Suprapubic skin (tissue), 4 donors: Measurements from ENCODE around the gene SIVA1. TPM values are rescaled to one million over a fixed set of nuclear protein-coding genes. Genes with fewer than 3 reads are reported as not detected.

Source experiments
- DNase-seq, 2 donors: peaks; one replicate each; pipeline ENCODE4 v3.0.0-alpha.2; 2019; ENCODE audit warnings: low spot score in 2 of 2
- H3K27ac ChIP-seq: fragments of 200-600 bp; sonication (generic); one replicate; pipeline ENCODE4 v1.5.1; 2019
- H3K27me3 ChIP-seq: fragments of 200-600 bp; sonication (generic); one replicate; pipeline ENCODE4 v1.5.1; 2019
- H3K36me3 ChIP-seq: fragments of 200-600 bp; sonication (generic); one replicate; pipeline ENCODE4 v1.5.1; 2019
- H3K4me1 ChIP-seq: fragments of 200-600 bp; sonication (generic); one replicate; pipeline ENCODE4 v1.5.1; 2019
- H3K4me3 ChIP-seq: fragments of 200-600 bp; sonication (generic); one replicate; pipeline ENCODE4 v1.5.1; 2019; ENCODE audit warnings: mild to moderate bottlenecking
- H3K9me3 ChIP-seq: fragments of 200-600 bp; sonication (generic); one replicate; pipeline ENCODE4 v1.5.1; 2019
- EP300 ChIP-seq: sonication (generic); formaldehyde crosslinking; IDR thresholded peaks from one replicate; pipeline ENCODE4 v1.6.1; 2017; ENCODE audit warnings: antibody characterized with exemption
- POLR2A ChIP-seq, 2 donors: fragments of 450-650 bp; IDR thresholded peaks; one replicate each; pipeline ENCODE4 v1.6.1; 2017; ENCODE audit warnings: antibody characterized with exemption in 2 of 2, mild to moderate bottlenecking in 2 of 2, moderate library complexity in 2 of 2
- POLR2AphosphoS5 ChIP-seq, 3 donors: sonication (generic); formaldehyde crosslinking; IDR thresholded peaks; one replicate each; pipeline ENCODE4 v1.6.1; 2017; ENCODE audit warnings: antibody characterized with exemption in 3 of 3
- WGBS: methylation state at CpG from one replicate; pipeline ENCODE4 v1.1.5; 2018; 5-methylcytosine and 5-hydroxymethylcytosine counted together
- total RNA-seq, 4 donors: library from RNA; depleted of rRNA; stranded (reverse); fragments of >200 nt; gene quantifications; one replicate each; pipeline ENCODE4 v1.1.0, GENCODE V29; 2016
- TF ChIP-seq, protein P1 (sequence below), 2 donors: fragments of 200-600 bp in 1 of 2; fragments of 450-650 bp in 1 of 2; sonication (generic) in 1 of 2; IDR thresholded peaks; one replicate each; pipeline ENCODE4 v1.5.1; 2016 to 2019; ENCODE audit warnings: antibody characterized with exemption in 2 of 2, mild to moderate bottlenecking in 1 of 2, moderate library complexity in 1 of 2

The SIVA1 gene
- total RNA-seq, 4 donors from 2014 or later = 94.0 to 159 (median 142) TPM

DNA sequence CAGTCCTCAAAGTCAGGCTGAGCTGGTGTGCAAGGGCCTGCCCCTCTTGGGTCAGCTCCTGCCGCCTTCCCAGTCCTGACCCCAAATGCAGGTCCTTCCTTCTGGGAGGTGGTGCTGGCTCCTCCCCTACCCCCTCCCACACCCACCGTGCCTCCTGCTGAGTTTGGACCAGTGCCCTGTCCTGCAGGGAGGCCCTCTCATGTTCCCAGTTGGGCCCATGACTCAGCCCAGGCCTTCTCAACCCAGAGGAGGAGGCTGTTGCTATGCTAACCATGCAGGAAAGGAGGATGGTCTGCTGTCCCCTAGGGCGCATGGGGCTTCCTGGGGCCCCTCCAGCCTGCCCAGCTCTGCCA lies 52.4 kb downstream of the SIVA1 start:
- H3K4me3 ChIP-seq = no peak overlapping the region
- H3K4me1 ChIP-seq = peaks cover 19% of the 10 kb centered on the region
- no peak for DNase-seq
- no peak overlapping the region for H3K27ac ChIP-seq
- no CpG with 5 or more reads among the region's 3 CpGs for whole genome bisulfite sequencing
- no peaks in the 10 kb centered on the region for H3K9me3 ChIP-seq
- no peaks in the 10 kb centered on the region for H3K36me3 ChIP-seq
- H3K27me3 ChIP-seq = no peaks in the 10 kb centered on the region
- TF ChIP-seq EP300 (no peak), POLR2A (IDR thresholded peaks at IDR 0.05) (no peak), POLR2AphosphoS5 (IDR thresholded peaks at IDR 0.05) (no peak)
- TF ChIP-seq, protein P1, sequence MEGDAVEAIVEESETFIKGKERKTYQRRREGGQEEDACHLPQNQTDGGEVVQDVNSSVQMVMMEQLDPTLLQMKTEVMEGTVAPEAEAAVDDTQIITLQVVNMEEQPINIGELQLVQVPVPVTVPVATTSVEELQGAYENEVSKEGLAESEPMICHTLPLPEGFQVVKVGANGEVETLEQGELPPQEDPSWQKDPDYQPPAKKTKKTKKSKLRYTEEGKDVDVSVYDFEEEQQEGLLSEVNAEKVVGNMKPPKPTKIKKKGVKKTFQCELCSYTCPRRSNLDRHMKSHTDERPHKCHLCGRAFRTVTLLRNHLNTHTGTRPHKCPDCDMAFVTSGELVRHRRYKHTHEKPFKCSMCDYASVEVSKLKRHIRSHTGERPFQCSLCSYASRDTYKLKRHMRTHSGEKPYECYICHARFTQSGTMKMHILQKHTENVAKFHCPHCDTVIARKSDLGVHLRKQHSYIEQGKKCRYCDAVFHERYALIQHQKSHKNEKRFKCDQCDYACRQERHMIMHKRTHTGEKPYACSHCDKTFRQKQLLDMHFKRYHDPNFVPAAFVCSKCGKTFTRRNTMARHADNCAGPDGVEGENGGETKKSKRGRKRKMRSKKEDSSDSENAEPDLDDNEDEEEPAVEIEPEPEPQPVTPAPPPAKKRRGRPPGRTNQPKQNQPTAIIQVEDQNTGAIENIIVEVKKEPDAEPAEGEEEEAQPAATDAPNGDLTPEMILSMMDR (IDR thresholded peaks at IDR 0.05) = no peak

DNA sequence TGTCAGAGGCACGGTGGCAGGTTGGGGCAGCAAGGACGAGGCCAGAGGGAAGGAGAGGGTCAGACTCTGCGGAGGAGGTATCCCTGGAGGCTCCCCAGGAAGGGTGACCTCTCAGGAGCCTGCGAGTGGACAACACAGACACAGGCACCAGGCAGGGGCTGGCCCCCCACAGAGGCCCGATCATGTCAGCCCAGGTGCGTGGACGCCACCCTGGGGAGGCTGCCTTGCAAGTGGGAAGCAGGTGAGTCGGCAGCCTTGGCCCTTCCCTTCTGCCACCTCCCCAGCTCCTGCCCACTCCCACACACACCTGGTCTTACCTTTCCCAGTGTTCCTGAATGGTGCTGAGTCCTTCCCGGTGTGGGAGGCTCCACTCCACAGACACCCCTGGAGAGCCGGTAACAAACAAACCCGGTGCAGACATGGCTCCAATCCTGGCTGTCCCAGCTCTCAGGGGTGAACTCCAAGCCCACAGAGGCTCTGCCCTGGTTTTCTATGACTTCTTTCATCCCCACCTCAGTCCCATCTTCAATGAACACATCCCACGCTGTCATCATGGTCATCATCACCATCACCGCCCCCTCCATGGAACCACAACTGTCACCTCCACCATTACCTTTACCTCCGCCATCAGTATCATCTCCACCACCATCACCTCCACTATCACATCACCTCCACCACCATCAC lies 53.1 kb downstream of the SIVA1 start:
- no peak for TF ChIP-seq POLR2A (IDR thresholded peaks at IDR 0.05)
- TF ChIP-seq, protein P1 (IDR thresholded peaks at IDR 0.05) = no peak
- Histone ChIP-seq H3K4me1 (peaks cover 17% of the 10 kb centered on the region), H3K4me3 (no peak overlapping the region), H3K9me3 (no peaks in the 10 kb centered on the region), H3K36me3 (no peaks in the 10 kb centered on the region), H3K27me3 (no peaks in the 10 kb centered on the region), H3K27ac (no peak overlapping the region)
- DNase-seq = no peak
- WGBS = 79% methylated on average over 11 of the region's 14 CpGs

- no peaks in the 10 kb centered on the region for H3K9me3 ChIP-seq
- H3K4me3 ChIP-seq = no peak overlapping the region
- DNase-seq = no peak
- WGBS = 89% methylated on average over 10 of the region's 10 CpGs
- peaks cover 9% of the 10 kb centered on the region for H3K4me1 ChIP-seq
- no peak overlapping the region for H3K27ac ChIP-seq
- H3K27me3 ChIP-seq = no peaks in the 10 kb centered on the region
- TF ChIP-seq, protein P1 (IDR thresholded peaks at IDR 0.05) = no peak
- no peak for TF ChIP-seq POLR2AphosphoS5 (IDR thresholded peaks at IDR 0.05)
- TF ChIP-seq EP300 = no peak
- no peak for TF ChIP-seq POLR2A (IDR thresholded peaks at IDR 0.05)
- H3K36me3 ChIP-seq = no peaks in the 10 kb centered on the region
These were observed 53.9 kb downstream of the SIVA1 start for GRCh38 chr14:104806625-104807465.

- no peak overlapping the region for H3K27ac ChIP-seq
- no peak for DNase-seq
- H3K4me3 ChIP-seq = no peak overlapping the region
- no peaks in the 10 kb centered on the region for H3K27me3 ChIP-seq
- WGBS = 90% methylated on average over 2 of the region's 6 CpGs
- no peaks in the 10 kb centered on the region for H3K9me3 ChIP-seq
- H3K36me3 ChIP-seq = no peaks in the 10 kb centered on the region
- TF ChIP-seq, protein P1 (IDR thresholded peaks at IDR 0.05) = no peak
- TF ChIP-seq POLR2A (IDR thresholded peaks at IDR 0.05) (no peak), POLR2AphosphoS5 (IDR thresholded peaks at IDR 0.05) (no peak), EP300 (no peak)
- H3K4me1 ChIP-seq = no peaks in the 10 kb centered on the region
These were observed 55.5 kb downstream of the SIVA1 start for GRCh38 chr14:104808456-104808855.

Other genes starting within 250 kb of the SIVA1 start
- gene C14orf180, start 173.4 kb upstream of the SIVA1 start, total RNA-seq = 1 to 10 TPM in 1 of 4 donors, under 1 TPM in 1, not detected in 2; 0.30 to 3.9 TPM
- gene TMEM179, start 148.4 kb upstream of the SIVA1 start, total RNA-seq = not detected
- gene INF2, start 63.5 kb upstream of the SIVA1 start, total RNA-seq = 100 to 1,000 TPM in 1 of 4 donors, 10 to 100 TPM in 3; 52.1 to 126 (median 81.8) TPM
- 10 to 100 TPM in 2 of 4 donors, 1 to 10 TPM in 2; 2.8 to 12.4 (median 9.0) TPM for gene ADSS1, start 28.9 kb upstream of the SIVA1 start, total RNA-seq
- gene AKT1, start 42.6 kb downstream of the SIVA1 start, total RNA-seq = 10 to 100 TPM; 63.1 to 77.6 (median 70.4) TPM
- 1 to 10 TPM; 3.7 to 9.8 (median 7.8) TPM for gene ZBTB42, start 48.0 kb downstream of the SIVA1 start, total RNA-seq
- gene CEP170B, start 112.1 kb downstream of the SIVA1 start, total RNA-seq = 10 to 100 TPM; 53.3 to 70.1 (median 60.4) TPM
- gene PLD4, start 171.7 kb downstream of the SIVA1 start, total RNA-seq = under 1 TPM in 1 of 4 donors, not detected in 3; 0.16 TPM
- gene AHNAK2, start 225.2 kb downstream of the SIVA1 start, total RNA-seq = 100 to 1,000 TPM; 829 to 975 (median 858) TPM
- gene CLBA1, start 232.6 kb downstream of the SIVA1 start, total RNA-seq = 10 to 100 TPM in 2 of 4 donors, 1 to 10 TPM in 2; 6.3 to 10.9 (median 9.1) TPM